ENCODE results near the gene CALN1.

CALN1 gene

GRCh38 chr7:72321637-72322036 is 90.5 kb downstream of the CALN1 start:
- no peak for DNase-seq

GRCh38 chr7:72321081-72321480 is 91.1 kb downstream of the CALN1 start:
- no peak for DNase-seq

- DNase-seq = no peak
Measured at GRCh38 chr7:72317341-72317740, 94.8 kb downstream of the CALN1 start.

- no peak for DNase-seq
Measured at GRCh38 chr7:72316148-72316547, 96.0 kb downstream of the CALN1 start.

GRCh38 chr7:72313906-72314305 is 98.2 kb downstream of the CALN1 start:
- DNase-seq = no peak

GRCh38 chr7:72310301-72310700 is 101.8 kb downstream of the CALN1 start:
- no peak for DNase-seq

GRCh38 chr7:72309476-72309875 is 102.7 kb downstream of the CALN1 start:
- DNase-seq = no peak

- no peak for DNase-seq
Measured at GRCh38 chr7:72308986-72309385, 103.2 kb downstream of the CALN1 start.

- DNase-seq = no peak
Measured at GRCh38 chr7:72307566-72307965, 104.6 kb downstream of the CALN1 start.

GRCh38 chr7:72298912-72299311 is 113.2 kb downstream of the CALN1 start:
- DNase-seq = no peak

GRCh38 chr7:72298091-72298490 is 114.0 kb downstream of the CALN1 start:
- no peak for DNase-seq

GRCh38 chr7:72297636-72298035 is 114.5 kb downstream of the CALN1 start:
- DNase-seq = no peak

- DNase-seq = no peak
Measured at GRCh38 chr7:72292794-72293193, 119.3 kb downstream of the CALN1 start.

- DNase-seq = no peak
Measured at GRCh38 chr7:72292118-72292517, 120.0 kb downstream of the CALN1 start.

GRCh38 chr7:72286519-72286918 is 125.6 kb downstream of the CALN1 start:
- DNase-seq = no peak

- no peak for DNase-seq
Measured at GRCh38 chr7:72283309-72283708, 128.8 kb downstream of the CALN1 start.

GRCh38 chr7:72281308-72281707 is 130.8 kb downstream of the CALN1 start:
- DNase-seq = no peak

GRCh38 chr7:72279203-72279602 is 132.9 kb downstream of the CALN1 start:
- no peak for DNase-seq

- DNase-seq = no peak
Measured at GRCh38 chr7:72278550-72278949, 133.6 kb downstream of the CALN1 start.

- DNase-seq = no peak
Measured at GRCh38 chr7:72275382-72276070, 136.6 kb downstream of the CALN1 start.

- DNase-seq = no peak
Measured at GRCh38 chr7:72272479-72272878, 139.7 kb downstream of the CALN1 start.

- DNase-seq = no peak
Measured at GRCh38 chr7:72268796-72269195, 143.3 kb downstream of the CALN1 start.

GRCh38 chr7:72268090-72268489 is 144.0 kb downstream of the CALN1 start:
- no peak for DNase-seq

- DNase-seq = no peak
Measured at GRCh38 chr7:72267291-72267800, 144.8 kb downstream of the CALN1 start.

GRCh38 chr7:72266771-72267170 is 145.4 kb downstream of the CALN1 start:
- DNase-seq = no peak

Data from activated T-cell treated with anti-CD3 and anti-CD28 coated beads, Interleukin-2, amount 50 U/mL, for 48 hours (primary cell).